HL-60 (cell line): Measurements from ENCODE around the gene SP140.
A peak's percentile ranks its signal among the peaks of the same experiment; 100 is the strongest.

Experiments used
- DNase-seq, 2 experiments: peaks; one replicate each; pipeline ENCODE4 v3.0.0-alpha.2; 2010 to 2020; ENCODE audit warnings: low read depth in 1 of 2, low spot score in 1 of 2
- H3K27ac ChIP-seq: fragments of 250-450 bp; sonication (Bioruptor Pico); replicated peaks from 2 replicates; pipeline ENCODE4 v1.5.1; 2020; ENCODE audit warnings: mild to moderate bottlenecking, moderate library complexity
- H3K27me3 ChIP-seq: fragments of 250-450 bp; sonication (Bioruptor Pico); 2 replicates; pipeline ENCODE4 v1.5.1; 2021; ENCODE audit warnings: mild to moderate bottlenecking, moderate library complexity; ENCODE audit not compliant: insufficient read depth, poor library complexity, severe bottlenecking
- H3K4me3 ChIP-seq: replicated peaks from 2 replicates; pipeline ENCODE4 v1.5.1; 2011; ENCODE audit warnings: mild to moderate bottlenecking, control low read depth, low read length; ENCODE audit not compliant: insufficient read depth
- CTCF ChIP-seq: IDR thresholded peaks from one replicate; pipeline ENCODE4 v1.5.1; 2011; ENCODE audit warnings: low read length, control low read depth, inconsistent platforms; ENCODE audit not compliant: insufficient read depth
- GABPA ChIP-seq: IDR thresholded peaks from 2 replicates; pipeline ENCODE4 v1.6.1; 2012; ENCODE audit warnings: low read depth
- POLR2AphosphoS5 ChIP-seq: IDR thresholded peaks from 2 replicates; pipeline ENCODE4 v1.6.1; 2012; ENCODE audit warnings: low read depth
- REST ChIP-seq: IDR thresholded peaks from 2 replicates; pipeline ENCODE4 v1.6.1; 2012; ENCODE audit warnings: low read depth; ENCODE audit not compliant: insufficient replicate concordance
- SPI1 ChIP-seq: IDR thresholded peaks from 2 replicates; pipeline ENCODE4 v1.6.1; 2012; ENCODE audit warnings: low read depth, mild to moderate bottlenecking, borderline replicate concordance

The SP140 gene

GRCh38 chr2:230360028-230360427 is 134.5 kb downstream of the SP140 start:
- H3K4me3 ChIP-seq = no peak overlapping the region
- no peak overlapping the region for H3K27ac ChIP-seq
- DNase-seq = no peak
- no peaks in the 10 kb centered on the region for H3K27me3 ChIP-seq
- TF ChIP-seq POLR2AphosphoS5 = no peak
- TF ChIP-seq CTCF = no peak
- no peak for TF ChIP-seq REST
- TF ChIP-seq SPI1 = no peak
- TF ChIP-seq GABPA = no peak

- Histone ChIP-seq H3K4me3 (no peak overlapping the region), H3K27me3 (no peaks in the 10 kb centered on the region), H3K27ac (no peak overlapping the region)
- TF ChIP-seq SPI1 (peak; percentile 68; the same call in 1 of the 2 replicates), POLR2AphosphoS5 (no peak)
- DNase-seq = no peak
Observed at GRCh38 chr2:230362030-230362691, 136.6 kb downstream of the SP140 start.
